ENCODE results near the gene DUSP10. TPM values are rescaled to one million over a fixed set of nuclear protein-coding genes. Genes with fewer than 3 reads are reported as not detected.
A peak's percentile ranks its signal among the peaks of the same experiment; 100 is the strongest.

The DUSP10 gene
- total RNA-seq, 1 experiment from 2014 or later, result 6.2 TPM

DNA sequence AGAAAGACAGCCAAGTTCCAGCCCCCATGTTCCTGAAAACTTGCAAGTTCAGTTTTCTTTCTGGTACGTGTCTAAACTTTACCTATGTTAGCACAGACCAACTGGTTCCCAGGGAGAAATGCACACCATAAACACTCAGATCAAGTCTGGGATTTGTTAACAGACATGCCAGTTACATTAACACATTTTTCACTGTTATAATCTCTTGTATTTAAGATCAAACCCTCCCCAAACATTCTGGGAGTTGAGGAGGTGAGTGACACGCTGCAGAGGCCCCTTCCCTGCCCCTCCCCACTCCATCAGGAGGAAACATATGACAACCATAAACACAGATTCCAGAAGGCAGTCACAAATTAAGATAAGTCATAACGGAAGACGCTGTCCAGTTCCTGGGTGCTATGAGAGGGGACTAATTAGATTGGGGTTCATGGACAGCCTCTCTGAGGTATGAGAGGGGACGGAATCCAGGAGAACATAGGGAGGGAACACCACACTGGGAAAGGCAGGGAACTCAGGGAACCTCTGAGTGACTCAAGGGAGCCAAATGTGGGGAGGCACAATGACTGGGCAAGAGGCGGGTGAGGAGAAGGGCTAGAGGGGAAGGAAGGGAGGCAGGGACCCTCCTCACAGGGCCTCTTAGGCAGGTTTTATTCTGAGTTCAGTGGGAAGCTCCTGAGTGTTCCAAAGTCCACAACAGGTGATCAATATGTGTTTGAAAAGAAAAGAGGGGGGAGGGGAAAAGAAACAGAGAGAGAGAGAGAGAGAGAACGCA is 25.0 kb downstream of the DUSP10 start:
- Histone ChIP-seq H3K9ac (ENCODE audit: low read length) (no peak overlapping the region), H3F3A (ENCODE audit: low read length, unreplicated experiment) (no peaks in the 10 kb centered on the region), H3K27me3 (ENCODE audit: low read length) (no peaks in the 10 kb centered on the region), H3K4me3 (ENCODE audit: low read length) (no peak overlapping the region), H3K36me3 (ENCODE audit: low read depth, low read length) (no peaks in the 10 kb centered on the region), H3K9me2 (replicated peaks; ENCODE audit: low read length) (no peaks in the 10 kb centered on the region), H3K9me3 (ENCODE audit: low read length) (no peaks in the 10 kb centered on the region), H4K20me1 (ENCODE audit: low read length) (no peaks in the 10 kb centered on the region), H3K4me2 (ENCODE audit: low read length) (no peak overlapping the region), H2AFZ (ENCODE audit: low read length) (no peak overlapping the region), H3K27ac (ENCODE audit: low read length) (no peak overlapping the region), H3K79me2 (ENCODE audit: low read length) (no peaks in the 10 kb centered on the region), H3K4me1 (ENCODE audit: insufficient read depth, low read length) (peaks cover 43% of the 10 kb centered on the region)
- DNase-seq (no peak), ATAC-seq (no peak)
- CTCF ChIA-PET, result no interaction called here
- TF ChIP-seq, protein P1, sequence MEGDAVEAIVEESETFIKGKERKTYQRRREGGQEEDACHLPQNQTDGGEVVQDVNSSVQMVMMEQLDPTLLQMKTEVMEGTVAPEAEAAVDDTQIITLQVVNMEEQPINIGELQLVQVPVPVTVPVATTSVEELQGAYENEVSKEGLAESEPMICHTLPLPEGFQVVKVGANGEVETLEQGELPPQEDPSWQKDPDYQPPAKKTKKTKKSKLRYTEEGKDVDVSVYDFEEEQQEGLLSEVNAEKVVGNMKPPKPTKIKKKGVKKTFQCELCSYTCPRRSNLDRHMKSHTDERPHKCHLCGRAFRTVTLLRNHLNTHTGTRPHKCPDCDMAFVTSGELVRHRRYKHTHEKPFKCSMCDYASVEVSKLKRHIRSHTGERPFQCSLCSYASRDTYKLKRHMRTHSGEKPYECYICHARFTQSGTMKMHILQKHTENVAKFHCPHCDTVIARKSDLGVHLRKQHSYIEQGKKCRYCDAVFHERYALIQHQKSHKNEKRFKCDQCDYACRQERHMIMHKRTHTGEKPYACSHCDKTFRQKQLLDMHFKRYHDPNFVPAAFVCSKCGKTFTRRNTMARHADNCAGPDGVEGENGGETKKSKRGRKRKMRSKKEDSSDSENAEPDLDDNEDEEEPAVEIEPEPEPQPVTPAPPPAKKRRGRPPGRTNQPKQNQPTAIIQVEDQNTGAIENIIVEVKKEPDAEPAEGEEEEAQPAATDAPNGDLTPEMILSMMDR (conservative IDR thresholded peaks at IDR 0.05; ENCODE audit: low read depth, low read length), result no peak
- POLR2A ChIA-PET (ENCODE audit: unreplicated experiment), result no interaction called here
- intact Hi-C loops (cut with micrococcal nuclease), result loop anchor here (5.0 to 10.0 kb wide), 2 partner anchors 105 to 918 kb away; no protein-coding TSS in a partner anchor
- BruUV-seq (replicated peaks), result no TSS peak

DNA sequence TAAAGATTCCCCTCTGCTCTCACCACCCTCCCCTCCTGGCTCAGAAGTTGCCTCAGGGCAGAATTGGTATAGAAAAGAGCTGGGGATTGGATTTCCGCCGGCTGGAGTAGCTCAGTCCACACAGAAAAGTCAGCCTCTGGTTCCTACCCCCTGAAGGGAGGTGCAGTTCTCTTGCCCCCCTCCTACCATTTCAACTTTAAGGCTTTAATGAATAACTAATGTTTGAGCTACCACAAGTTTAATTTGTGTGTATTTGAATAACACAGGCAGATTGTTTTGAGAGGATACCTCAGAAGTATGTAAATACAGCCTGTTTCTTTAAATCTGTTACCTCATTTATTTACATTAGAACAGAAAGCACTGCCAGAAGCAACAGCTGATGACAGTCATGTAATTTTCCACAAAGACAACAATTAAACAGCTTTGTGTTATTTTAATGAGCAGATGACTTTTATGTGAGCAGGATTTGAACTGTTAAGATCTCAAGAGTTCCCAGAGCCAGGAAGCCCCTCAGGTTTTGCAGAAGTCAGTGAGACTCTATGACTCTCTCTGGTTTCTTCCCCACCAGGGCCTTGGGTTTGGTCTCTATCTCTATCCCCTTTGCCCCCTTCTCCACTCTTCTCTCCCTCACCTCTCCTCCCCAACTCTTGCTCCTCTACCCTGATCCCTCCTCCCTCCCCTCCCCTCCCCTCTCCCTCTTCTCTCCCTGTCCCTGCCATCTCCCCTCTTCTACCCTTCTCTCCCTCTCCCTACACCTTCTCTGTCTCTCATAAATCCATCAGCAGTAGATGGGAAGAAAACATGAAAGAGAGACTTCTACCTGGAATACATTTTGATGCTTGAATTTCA is 26.3 kb downstream of the DUSP10 start:
- DNase-seq, result peak; percentile 55
- H3K36me3 ChIP-seq (ENCODE audit: low read depth, low read length), result no peaks in the 10 kb centered on the region
- POLR2A ChIA-PET (ENCODE audit: unreplicated experiment), result no interaction called here
- H4K20me1 ChIP-seq (ENCODE audit: low read length), result no peaks in the 10 kb centered on the region
- H3K27ac ChIP-seq (ENCODE audit: low read length), result no peak overlapping the region
- H3K9ac ChIP-seq (ENCODE audit: low read length), result no peak overlapping the region
- H3K4me2 ChIP-seq (ENCODE audit: low read length), result peak overlapping the region; percentile 32; the same call in 1 of the 2 replicates
- no peaks in the 10 kb centered on the region for H3K27me3 ChIP-seq (ENCODE audit: low read length)
- H3K4me3 ChIP-seq (ENCODE audit: low read length), result no peak overlapping the region
- H3K79me2 ChIP-seq (ENCODE audit: low read length), result no peaks in the 10 kb centered on the region
- H3K9me3 ChIP-seq (ENCODE audit: low read length), result no peaks in the 10 kb centered on the region
- H2AFZ ChIP-seq (ENCODE audit: low read length), result no peak overlapping the region
- BruUV-seq (replicated peaks), result no TSS peak
- peak; percentile 44 for ATAC-seq
- CTCF ChIA-PET, result no interaction called here
- TF ChIP-seq EZH2 (IDR thresholded peaks at IDR 0.05; ENCODE audit: low read length, unreplicated experiment) (no peak), EZH2phosphoT487 (IDR thresholded peaks at IDR 0.05; ENCODE audit: borderline replicate concordance, low read length) (no peak)
- TF ChIP-seq, protein P1 (conservative IDR thresholded peaks at IDR 0.05; ENCODE audit: low read depth, low read length), result no peak
- intact Hi-C loops (cut with micrococcal nuclease), result loop anchor here (1.0 to 10.0 kb wide), 3 partner anchors 13 to 919 kb away; no protein-coding TSS in a partner anchor
- no peaks in the 10 kb centered on the region for H3K9me2 ChIP-seq (replicated peaks; ENCODE audit: low read length)
- no peaks in the 10 kb centered on the region for H3F3A ChIP-seq (ENCODE audit: low read length, unreplicated experiment)
- H3K4me1 ChIP-seq (ENCODE audit: insufficient read depth, low read length), result peaks cover 47% of the 10 kb centered on the region

Measured in PC-3 (cell line).